Left lobe of liver (tissue), 2 donors: ENCODE results near the gene S100A8. TPM values are rescaled to one million over a fixed set of nuclear protein-coding genes. Genes with fewer than 3 reads are reported as not detected.

Experiments used
- ATAC-seq: fragments of 200-7000 bp; cut with Tn5 transposase; one replicate; pipeline ENCODE4 v1.9.1; 2020; ENCODE audit warnings: mild to moderate bottlenecking, moderate library complexity
- DNase-seq: peaks from one replicate; pipeline ENCODE4 v3.0.0-alpha.2; 2020; ENCODE audit warnings: low spot score
- total RNA-seq: library from RNA; stranded (reverse); gene quantifications from one replicate; pipeline ENCODE4 v1.2.1, GENCODE V29; 2021
- donor health status: DM: no; HTN: no; CAD: no; lungs with moderate emphysema.
- donor health status: DM: no; HTN: yes; CAD: no.

The S100A8 gene
- total RNA-seq, 1 donor from 2014 or later = 23.7 TPM

GRCh38 chr1:153364156-153364555, 26.7 kb downstream of the S100A8 start:
- ATAC-seq (no peak), DNase-seq (peak; percentile 41)

- DNase-seq (peak; percentile 40), ATAC-seq (no peak)
Measured at GRCh38 chr1:153363641-153364040, 27.2 kb downstream of the S100A8 start.

- DNase-seq (peak; percentile 44), ATAC-seq (no peak)
Measured at GRCh38 chr1:153362187-153362775, 28.6 kb downstream of the S100A8 start.

GRCh38 chr1:153361480-153362109, 29.3 kb downstream of the S100A8 start:
- ATAC-seq (no peak), DNase-seq (peak; percentile 36)

- DNase-seq (peak; percentile 45), ATAC-seq (no peak)
Measured at GRCh38 chr1:153360592-153361479, 30.0 kb downstream of the S100A8 start.

GRCh38 chr1:153360190-153360589, 30.7 kb downstream of the S100A8 start:
- ATAC-seq (no peak), DNase-seq (peak; percentile 37)

GRCh38 chr1:153359241-153359640, 31.6 kb downstream of the S100A8 start:
- ATAC-seq = no peak

GRCh38 chr1:153358691-153358975, 32.2 kb downstream of the S100A8 start:
- no peak for DNase-seq
- no peak for ATAC-seq

More at GRCh38 chr1:153359241-153359640, 31.6 kb downstream of the S100A8 start:
- DNase-seq = peak; percentile 42

GRCh38 chr1:153357853-153358690, 32.8 kb downstream of the S100A8 start, which contains the start of gene S100A9:
S100A9 (plus strand) TSS chr1:153357854; CDS start chr1:153358284, 430 bp downstream.
- DNase-seq (peak; percentile 46), ATAC-seq (no peak)

- ATAC-seq = peak; percentile 89
Measured at GRCh38 chr1:153357076-153357852, 33.6 kb downstream of the S100A8 start.

GRCh38 chr1:153356392-153357075, 34.3 kb downstream of the S100A8 start:
- peak; percentile 45 for DNase-seq

More at GRCh38 chr1:153357076-153357852, 33.6 kb downstream of the S100A8 start:
- DNase-seq = peak; percentile 91

GRCh38 chr1:153355445-153356071, 35.3 kb downstream of the S100A8 start:
- ATAC-seq (peak; percentile 83), DNase-seq (peak; percentile 78)

More at GRCh38 chr1:153356392-153357075, 34.3 kb downstream of the S100A8 start:
- ATAC-seq = no peak

- DNase-seq = no peak
- ATAC-seq = no peak
Measured at GRCh38 chr1:153354515-153355193, 36.2 kb downstream of the S100A8 start.

GRCh38 chr1:153353226-153353947, 37.5 kb downstream of the S100A8 start:
- ATAC-seq (no peak), DNase-seq (no peak)

- ATAC-seq (peak; percentile 89), DNase-seq (peak; percentile 66)
Measured at GRCh38 chr1:153352523-153352922, 38.4 kb downstream of the S100A8 start.

- DNase-seq (peak; percentile 5), ATAC-seq (no peak)
Measured at GRCh38 chr1:153350321-153350957, 40.4 kb downstream of the S100A8 start.
